ENCODE measurements around the gene LRRC37B.

- TF ChIP-seq ESRRA (IDR thresholded peaks at IDR 0.05; ENCODE audit: borderline replicate concordance, low read length) (no peak), REST (IDR thresholded peaks at IDR 0.05) (no peak), CTCF (IDR thresholded peaks at IDR 0.05) (peak; percentile 96), CHD4 (IDR thresholded peaks at IDR 0.05; ENCODE audit: borderline replicate concordance) (0 out of 2 replicates have a peak, but pooled peaks have one; percentile 60), RAD21 (conservative IDR thresholded peaks at IDR 0.05 in 1 of 2, IDR thresholded peaks at IDR 0.05 in 1 of 2) (peak; percentile 45 to 54; a peak in 3 of 5 replicates), JUN (IDR thresholded peaks at IDR 0.05) (no peak; a peak in 3 of 5 replicates), CHD2 (IDR thresholded peaks at IDR 0.05; ENCODE audit: low read length, partially characterized antibody) (no peak), CEBPB (IDR thresholded peaks at IDR 0.05) (no peak), SMC3 (IDR thresholded peaks at IDR 0.05) (peak; percentile 66), POLR2A (IDR thresholded peaks at IDR 0.05; ENCODE audit: low read length) (peak; percentile 43), MAFK (IDR thresholded peaks at IDR 0.05; ENCODE audit: partially characterized antibody) (no peak), FOXS1 (CRISPR knock-in tag; IDR thresholded peaks at IDR 0.05) (no peak), MAX (IDR thresholded peaks at IDR 0.05) (peak; percentile 86), PHF8 (IDR thresholded peaks at IDR 0.05; ENCODE audit: borderline replicate concordance, low read depth) (no peak)
These were observed at the start of gene LRRC37B for GRCh38 chr17:32006957-32007462.
